K562 (cell line): ENCODE data around the gene BMP2K. TPM values are rescaled to one million over a fixed set of nuclear protein-coding genes. Genes with fewer than 3 reads are reported as not detected.

ENCODE experiments used
- ATAC-seq: fragments of 200-7000 bp; cut with Tn5 transposase; 3 replicates; pipeline ENCODE4 v1.9.1; 2020; ENCODE audit warnings: moderate library complexity
- BruUV-seq: library from RNA; stranded (reverse); fragments of 400-500 nt; replicated peaks from 2 replicates; lab custom pipeline; 2021; lab: Mats Ljungman, UMichigan
- CTCF ChIA-PET: fragments of 300-600 bp; formaldehyde crosslinking; extraction: SDS; loops from one replicate; lab custom pipeline; 2021; ENCODE audit warnings: low intra/inter-chr PET ratio; lab: Yijun Ruan, JAX
- POLR2A ChIA-PET: fragments of 300-600, 350-650 bp; sonication (Branson Sonifier 250); formaldehyde crosslinking; extraction: SDS; loops from one replicate; lab custom pipeline; 2021; ENCODE audit warnings: antibody characterized with exemption, inconsistent platforms; lab: Yijun Ruan, JAX
- DNase-seq, 4 experiments: peaks; one replicate each; pipeline versions ENCODE4 v3.0.0 to v3.0.0-alpha.2; 2011 to 2018; ENCODE audit warnings: low spot score in 3 of 4, mixed read lengths in 3 of 4; ENCODE audit errors: extremely low read depth in 1 of 4
- FAIRE-seq: peaks from 2 replicates; lab custom pipeline; 2011; peaks lifted over from hg19 to GRCh38; lab: Jason Lieb, UNC
- H2AFZ ChIP-seq: 2 replicates; pipeline ENCODE4 v1.6.0; 2011; ENCODE audit warnings: low read depth, low read length, control low read depth, inconsistent platforms
- H3K27ac ChIP-seq: fragments of 200-600 bp; 3 replicates; pipeline ENCODE4 v1.8.0; 2011; ENCODE audit warnings: low read depth, mild to moderate bottlenecking, control low read depth, inconsistent platforms, low read length, moderate library complexity, mixed read lengths; ENCODE audit errors: extremely low read depth
- H3K27me3 ChIP-seq, 2 experiments: fragments of 300-600 bp in 1 of 2; 2 replicates in 1 of 2; 3 replicates in 1 of 2; pipeline versions ENCODE4 v1.6.0 to v1.8.0; 2011; ENCODE audit warnings: inconsistent platforms in 2 of 2, low read length in 2 of 2, mild to moderate bottlenecking in 1 of 2, mixed read lengths in 1 of 2, moderate library complexity in 1 of 2; ENCODE audit not compliant: control insufficient read depth in 2 of 2, insufficient read depth in 2 of 2
- H3K36me3 ChIP-seq: fragments of 300-600 bp; 3 replicates; pipeline ENCODE4 v1.8.0; 2011; ENCODE audit warnings: mild to moderate bottlenecking, low read length, inconsistent platforms; ENCODE audit not compliant: control insufficient read depth, insufficient read depth
- H3K4me1 ChIP-seq, 2 experiments: fragments of 200-600 bp in 1 of 2; replicated peaks in 1 of 2; 2 replicates in 1 of 2; 3 replicates in 1 of 2; pipeline versions ENCODE4 v1.5.1 to v1.8.0; 2011; ENCODE audit warnings: inconsistent platforms in 2 of 2, low read length in 2 of 2, mild to moderate bottlenecking in 1 of 2, mixed read lengths in 1 of 2, moderate library complexity in 1 of 2; ENCODE audit not compliant: control insufficient read depth in 2 of 2, insufficient read depth in 2 of 2
- H3K4me2 ChIP-seq: 2 replicates; pipeline ENCODE4 v1.6.1; 2011; ENCODE audit warnings: low read length, control low read depth, inconsistent platforms, mixed read lengths; ENCODE audit not compliant: insufficient read depth
- H3K4me3 ChIP-seq: fragments of 200-600 bp; sonication (generic), shearing (Covaris generic); 2 replicates; pipeline ENCODE4 v1.5.1; 2016; ENCODE audit warnings: control low read depth, inconsistent platforms
- H3K79me2 ChIP-seq: fragments of 200-600 bp; 3 replicates; pipeline ENCODE4 v1.8.0; 2011; ENCODE audit warnings: low read length, inconsistent platforms; ENCODE audit not compliant: control insufficient read depth, insufficient read depth
- H3K9ac ChIP-seq, 2 experiments: 2 replicates each; pipeline versions ENCODE4 v1.6.0 to v1.6.1; 2011; ENCODE audit warnings: low read depth in 2 of 2, low read length in 2 of 2, control low read depth in 1 of 2, inconsistent platforms in 1 of 2, mild to moderate bottlenecking in 1 of 2, mixed read lengths in 1 of 2; ENCODE audit not compliant: insufficient read depth in 1 of 2
- H3K9me1 ChIP-seq: one replicate; pipeline ENCODE4 v1.6.0; 2011; ENCODE audit warnings: inconsistent platforms, mild to moderate bottlenecking, low read length, moderate library complexity; ENCODE audit not compliant: control insufficient read depth, insufficient read depth
- H3K9me3 ChIP-seq: replicated peaks from 2 replicates; pipeline ENCODE4 v1.5.1; 2011; ENCODE audit warnings: low read depth, low read length, inconsistent platforms; ENCODE audit not compliant: control insufficient read depth, insufficient read depth
- H4K20me1 ChIP-seq: replicated peaks from 2 replicates; pipeline ENCODE4 v1.6.1; 2011; ENCODE audit warnings: low read length, inconsistent platforms, mixed read lengths; ENCODE audit not compliant: control insufficient read depth, insufficient read depth
- IRF2 ChIP-seq: sonication (generic); formaldehyde crosslinking; IDR thresholded peaks from 2 replicates; pipeline ENCODE4 v1.8.1; 2022; ENCODE audit warnings: mild to moderate bottlenecking, missing genetic modification reagents
- MEIS2 ChIP-seq: fragments of 450-650 bp; IDR thresholded peaks from 2 replicates; pipeline ENCODE4 v1.6.1; 2014; ENCODE audit warnings: mild to moderate bottlenecking; ENCODE audit not compliant: partially characterized antibody
- NFIC ChIP-seq: fragments of 450-650 bp; IDR thresholded peaks from 2 replicates; pipeline ENCODE4 v1.6.1; 2017; ENCODE audit warnings: mild to moderate bottlenecking, inconsistent platforms
- TAL1 ChIP-seq: fragments of 450-650 bp; IDR thresholded peaks from 2 replicates; pipeline ENCODE4 v1.6.1; 2016; ENCODE audit warnings: mild to moderate bottlenecking
- VEZF1 ChIP-seq: fragments of 200-800 bp; sonication (Bioruptor generic); IDR thresholded peaks from 2 replicates; pipeline ENCODE4 v1.6.1; 2017; ENCODE audit warnings: missing genetic modification characterization, missing compliant biosample characterization
- ZFPM2 ChIP-seq: fragments of 250-450 bp; sonication (Bioruptor Pico); IDR thresholded peaks from 2 replicates; pipeline ENCODE4 v1.5.1; 2022; ENCODE audit warnings: mild to moderate bottlenecking
- ZMIZ1 ChIP-seq, 2 experiments: fragments of 150-350 bp in 1 of 2; IDR thresholded peaks; 2 replicates each; pipeline ENCODE4 v1.6.1; 2012 to 2016; ENCODE audit warnings: low read depth in 2 of 2, low read length in 2 of 2, mild to moderate bottlenecking in 1 of 2, moderate library complexity in 1 of 2
- ZNF212 ChIP-seq: fragments of 450-650 bp; formaldehyde crosslinking; IDR thresholded peaks from 2 replicates; pipeline ENCODE4 v1.4.0; 2020; ENCODE audit warnings: mild to moderate bottlenecking
- WGBS: fragments of 100-300 bp; shearing (Covaris generic); methylation state at CpG from one replicate; pipeline ENCODE4 v1.1.6; 2016; ENCODE audit warnings: low coverage, mixed read lengths; ENCODE audit not compliant: insufficient coverage; ENCODE audit errors: missing lambda C conversion rate; 5-methylcytosine and 5-hydroxymethylcytosine counted together
- in situ Hi-C: fragments of 300-500 bp; cut with MboI; formaldehyde crosslinking; loops from 4 replicates; pipeline ENCODE4 v1.15.0; 2018; ENCODE audit warnings: inconsistent platforms, mixed read lengths
- intact Hi-C: fragments of 100-400 bp; cut with micrococcal nuclease; formaldehyde crosslinking; loops from 2 replicates; pipeline ENCODE4 v1.14.2; 2022
- microRNA-seq: library from miRNA; unstranded; fragments of <30 nt; microRNA quantifications from one replicate; pipeline ENCODE4, GENCODE V29; 2018; ENCODE audit warnings: borderline microRNAs expressed
- polyA plus RNA-seq, 8 experiments: library from polyadenylated mRNA; depleted of rRNA in 4 of 8; stranded (reverse) in 5 of 8; unstranded in 3 of 8; fragments of >200 nt; fragmentation: Nextera tagmentation in 2 of 8; fragmentation: Illumina TruSeq in 1 of 8; extraction: Ambion mirVana in 2 of 8; extraction: Trizol in 1 of 8; gene quantifications; 2 replicates each; pipeline versions ENCODE4 v1.2.1 to v1.2.3, GENCODE V29; 2011 to 2014; ENCODE audit warnings: inconsistent platforms in 1 of 8, missing spikeins in 1 of 8
- small RNA-seq: library from RNA; depleted of rRNA; stranded (forward); fragments of <200 nt; gene quantifications from one replicate; pipeline ENCODE3, GENCODE V24; 2014
- total RNA-seq, 7 experiments: library from RNA; depleted of rRNA in 6 of 7; stranded (reverse); fragments of >200 nt in 6 of 7; fragmentation: Illumina TruSeq in 2 of 7; extraction: Trizol in 2 of 7; gene quantifications; 2 replicates each; pipeline versions ENCODE4 v1.2.1 to v1.2.3, GENCODE V29; 2011 to 2021; ENCODE audit warnings: low replicate concordance in 1 of 7

The BMP2K gene
- total and polyA plus RNA-seq, 9 of the 15 experiments (the other 6 are each of a cell fraction or from before 2014, with no cell fraction given) = 17.0 to 217 (median 104) TPM

GRCh38 chr4:78960926-78961325 lies 184.8 kb downstream of the BMP2K start:
- ATAC-seq = peak; percentile 58; the same call in 2 of the 3 replicates
- Histone ChIP-seq H3K4me1 (peaks cover 0 to 5% of the 10 kb centered on the region in 2 experiments; a peak in 1 of 5 replicates), H4K20me1 (no peaks in the 10 kb centered on the region), H3K79me2 (no peaks in the 10 kb centered on the region), H3K9me1 (no peaks in the 10 kb centered on the region), H3K27ac (no peak overlapping the region), H3K9me3 (no peaks in the 10 kb centered on the region), H3K4me3 (no peak overlapping the region), H2AFZ (no peak overlapping the region), H3K4me2 (no peak overlapping the region), H3K36me3 (no peaks in the 10 kb centered on the region), H3K9ac (no peak overlapping the region), H3K27me3 (no peaks in the 10 kb centered on the region)
- in situ Hi-C loops = no loop called here
- ChIA-PET CTCF (no interaction called here), POLR2A (no interaction called here)
- intact Hi-C loops = no loop called here
- BruUV-seq = no TSS peak
- 4% methylated on average over 3 of the region's 3 CpGs for WGBS
- FAIRE-seq = no peak
- TF ChIP-seq MEIS2 (no peak), IRF2 (CRISPR knock-in tag) (no peak), NFIC (no peak), TAL1 (no peak), ZNF212 (no peak), VEZF1 (peak; percentile 40; the same call in 1 of the 2 replicates), ZMIZ1 (IDR thresholded peaks at IDR 0.05; ENCODE audit: low read depth in 2 of 2, low read length in 2 of 2) (no peak), ZFPM2 (CRISPR knock-in tag) (no peak)
- DNase-seq = no peak

Small RNA genes within 50 kb of the gene (microRNA-seq; reads per million reads assigned to microRNA genes)
- gene MIR5096 = not detected

Small RNA genes within 50 kb of the gene (small RNA-seq; reads per million reads assigned to genes)
- gene AC098818.1 = not detected
- not detected for gene MIR5096
- gene RN7SL127P = not detected

Other genes starting within 250 kb of the BMP2K start
- 6.3 and 7.1 TPM in 2 replicates for gene ANXA3, start 224.6 kb upstream of the BMP2K start, total RNA-seq (2014; rRNA removed)
- 6.7 and 10.0 TPM in 2 replicates for gene ANXA3, start 224.6 kb upstream of the BMP2K start, total RNA-seq (2014; rRNA removed; fragmentation: Illumina TruSeq; extraction: Trizol)
- gene ANXA3, start 224.6 kb upstream of the BMP2K start, total RNA-seq (2015; rRNA removed; fragmentation: Illumina TruSeq; extraction: Trizol) = 9.0 and 9.8 TPM in 2 replicates
- 5.1 and 6.4 TPM in 2 replicates for gene ANXA3, start 224.6 kb upstream of the BMP2K start, total RNA-seq (2021)
- 12.2 and 13.1 TPM in 2 replicates for gene ANXA3, start 224.6 kb upstream of the BMP2K start, polyA plus RNA-seq (2011; rRNA removed)
- 8.0 and 10.1 TPM in 2 replicates for gene ANXA3, start 224.6 kb upstream of the BMP2K start, polyA plus RNA-seq (2014; fragmentation: Illumina TruSeq; extraction: Trizol)
- 10 to 100 TPM; 14.7 to 15.5 TPM for gene ANXA3, start 224.6 kb upstream of the BMP2K start, polyA plus RNA-seq (2014; fragmentation: Nextera tagmentation; extraction: Ambion mirVana)
- 6.0 and 10.4 TPM in 2 replicates for gene ANXA3, start 224.6 kb upstream of the BMP2K start, polyA plus RNA-seq (2014; rRNA removed)
- 15.3 and 21.6 TPM in 2 replicates for gene PAQR3, start 163.1 kb downstream of the BMP2K start, total RNA-seq (2014; rRNA removed)
- 37.5 TPM in 2 replicates for gene PAQR3, start 163.1 kb downstream of the BMP2K start, total RNA-seq (2014; rRNA removed; fragmentation: Illumina TruSeq; extraction: Trizol)
- 27.6 and 31.6 TPM in 2 replicates for gene PAQR3, start 163.1 kb downstream of the BMP2K start, total RNA-seq (2015; rRNA removed; fragmentation: Illumina TruSeq; extraction: Trizol)
- gene PAQR3, start 163.1 kb downstream of the BMP2K start, total RNA-seq (2021) = 33.1 and 33.9 TPM in 2 replicates
- 56.1 and 77.1 TPM in 2 replicates for gene PAQR3, start 163.1 kb downstream of the BMP2K start, polyA plus RNA-seq (2011; rRNA removed)
- gene PAQR3, start 163.1 kb downstream of the BMP2K start, polyA plus RNA-seq (2014; fragmentation: Illumina TruSeq; extraction: Trizol) = 29.7 and 32.8 TPM in 2 replicates
- 10 to 100 TPM; 10.7 to 12.7 TPM for gene PAQR3, start 163.1 kb downstream of the BMP2K start, polyA plus RNA-seq (2014; fragmentation: Nextera tagmentation; extraction: Ambion mirVana)
- gene PAQR3, start 163.1 kb downstream of the BMP2K start, polyA plus RNA-seq (2014; rRNA removed) = 20.5 and 31.8 TPM in 2 replicates